ENCODE measurements around the gene TANC2. TPM values are rescaled to one million over a fixed set of nuclear protein-coding genes. Genes with fewer than 3 reads are reported as not detected.

The TANC2 gene
- total RNA-seq, 1 donor from 2014 or later: 3.8 TPM

DNA sequence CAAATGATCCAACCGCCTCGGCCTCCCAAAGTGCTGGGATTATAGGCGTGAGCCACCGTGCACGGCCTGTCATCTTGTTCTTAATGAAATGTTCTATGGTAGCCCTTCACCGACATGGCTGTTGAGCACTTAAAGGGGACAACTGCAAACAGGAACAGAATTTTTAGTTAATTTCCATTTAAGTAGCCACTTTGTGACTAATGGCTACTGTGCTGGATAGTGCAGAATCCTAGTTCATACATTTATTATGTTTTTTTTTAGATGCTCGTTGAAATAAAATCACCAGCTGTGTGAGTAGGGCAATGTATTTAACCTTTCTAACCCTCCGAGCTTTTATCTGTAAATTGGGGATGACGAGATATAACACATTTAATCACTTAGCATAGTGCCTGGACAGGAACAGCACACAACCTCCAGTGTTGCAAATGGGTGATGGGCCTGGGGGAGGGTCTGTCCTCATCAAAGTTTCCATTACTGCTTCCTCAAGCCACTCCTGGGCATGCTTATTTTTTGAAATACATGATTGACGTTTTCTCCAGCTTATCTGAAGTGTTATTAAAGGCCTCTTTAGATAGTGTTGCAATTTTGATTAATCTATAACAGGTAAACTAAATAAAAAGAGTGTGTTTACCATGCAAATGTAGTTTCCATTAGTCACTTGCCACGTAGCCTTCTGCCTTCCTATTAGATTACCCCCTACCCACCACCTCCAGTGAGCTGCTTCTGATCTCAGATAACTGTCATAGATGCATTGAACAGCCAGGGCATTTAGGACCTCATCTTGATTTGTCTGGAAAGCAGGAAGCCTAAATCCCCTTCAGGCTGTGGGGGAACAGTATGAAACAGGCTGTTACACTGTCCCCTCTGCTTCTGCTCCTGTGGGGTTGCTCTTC is 42.5 kb upstream of the TANC2 start:
- no peaks in the 10 kb centered on the region for H3K27me3 ChIP-seq
- TF ChIP-seq, protein P1, sequence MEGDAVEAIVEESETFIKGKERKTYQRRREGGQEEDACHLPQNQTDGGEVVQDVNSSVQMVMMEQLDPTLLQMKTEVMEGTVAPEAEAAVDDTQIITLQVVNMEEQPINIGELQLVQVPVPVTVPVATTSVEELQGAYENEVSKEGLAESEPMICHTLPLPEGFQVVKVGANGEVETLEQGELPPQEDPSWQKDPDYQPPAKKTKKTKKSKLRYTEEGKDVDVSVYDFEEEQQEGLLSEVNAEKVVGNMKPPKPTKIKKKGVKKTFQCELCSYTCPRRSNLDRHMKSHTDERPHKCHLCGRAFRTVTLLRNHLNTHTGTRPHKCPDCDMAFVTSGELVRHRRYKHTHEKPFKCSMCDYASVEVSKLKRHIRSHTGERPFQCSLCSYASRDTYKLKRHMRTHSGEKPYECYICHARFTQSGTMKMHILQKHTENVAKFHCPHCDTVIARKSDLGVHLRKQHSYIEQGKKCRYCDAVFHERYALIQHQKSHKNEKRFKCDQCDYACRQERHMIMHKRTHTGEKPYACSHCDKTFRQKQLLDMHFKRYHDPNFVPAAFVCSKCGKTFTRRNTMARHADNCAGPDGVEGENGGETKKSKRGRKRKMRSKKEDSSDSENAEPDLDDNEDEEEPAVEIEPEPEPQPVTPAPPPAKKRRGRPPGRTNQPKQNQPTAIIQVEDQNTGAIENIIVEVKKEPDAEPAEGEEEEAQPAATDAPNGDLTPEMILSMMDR (IDR thresholded peaks at IDR 0.05): no peak
- intact Hi-C loops (cut with DNase I): no loop called here
- no peak overlapping the region for H3K27ac ChIP-seq
- H3K4me3 ChIP-seq: no peak overlapping the region
- DNase-seq (ENCODE audit: low spot score in 2 of 2): no peak
- no peaks in the 10 kb centered on the region for H3K9me3 ChIP-seq
- H3K4me1 ChIP-seq: no peaks in the 10 kb centered on the region
- no peaks in the 10 kb centered on the region for H3K36me3 ChIP-seq

DNA sequence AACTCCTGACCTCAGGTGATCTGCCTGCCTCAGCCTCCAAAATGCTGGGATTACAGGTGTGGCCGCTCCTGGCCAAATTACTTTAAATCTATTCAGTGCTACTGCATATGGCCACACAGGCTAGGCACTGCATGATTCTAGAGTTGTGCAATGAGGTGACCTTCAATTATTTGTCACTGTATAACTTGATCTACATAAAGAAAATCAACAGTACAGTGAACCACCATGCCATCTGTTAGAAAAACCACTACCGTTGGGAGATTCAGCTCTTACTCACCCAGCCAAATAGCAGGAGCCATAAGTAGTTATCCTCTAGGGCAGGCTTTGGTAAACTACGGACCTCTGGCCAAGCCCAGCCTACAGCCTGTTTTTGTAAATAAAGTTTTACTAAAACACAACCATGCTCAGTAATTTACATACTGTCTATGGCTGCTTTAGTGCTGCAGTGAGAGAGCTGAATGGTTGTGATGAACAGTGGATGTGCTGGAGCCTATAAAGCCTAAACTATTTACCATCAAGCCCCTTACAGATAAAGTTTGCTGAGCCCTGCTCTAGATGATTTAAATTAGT is 40.7 kb upstream of the TANC2 start:
- TF ChIP-seq, protein P1 (IDR thresholded peaks at IDR 0.05): no peak
- Histone ChIP-seq H3K36me3 (no peaks in the 10 kb centered on the region), H3K4me3 (no peak overlapping the region), H3K27ac (no peak overlapping the region), H3K27me3 (no peaks in the 10 kb centered on the region), H3K4me1 (no peaks in the 10 kb centered on the region), H3K9me3 (no peaks in the 10 kb centered on the region)
- intact Hi-C loops (cut with DNase I): no loop called here
- DNase-seq (ENCODE audit: low spot score in 2 of 2): no peak

DNA sequence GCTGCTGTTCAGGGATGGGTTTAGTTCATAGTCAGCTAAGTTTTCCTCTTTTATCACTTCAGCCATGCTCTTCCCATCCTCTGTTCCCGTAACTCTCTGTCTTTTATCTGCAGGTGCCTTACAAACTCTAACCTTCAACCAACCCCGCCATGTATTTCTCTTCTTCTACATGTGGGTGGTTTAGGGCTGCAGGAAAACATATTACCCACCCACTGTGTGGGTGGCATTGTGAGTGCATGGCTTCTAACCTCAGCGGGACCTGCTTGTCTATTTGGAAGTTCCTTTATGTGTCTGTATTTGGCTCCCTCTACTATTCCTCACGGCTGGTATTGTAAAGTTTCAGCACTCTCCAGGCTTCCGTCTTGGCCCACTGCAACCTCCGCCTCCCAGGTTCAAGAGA is 39.0 kb upstream of the TANC2 start:
- Histone ChIP-seq H3K27me3 (no peaks in the 10 kb centered on the region), H3K27ac (no peak overlapping the region), H3K36me3 (no peaks in the 10 kb centered on the region), H3K9me3 (no peaks in the 10 kb centered on the region), H3K4me1 (no peaks in the 10 kb centered on the region), H3K4me3 (no peak overlapping the region)
- no peak for DNase-seq (ENCODE audit: low spot score in 2 of 2)
- intact Hi-C loops (cut with DNase I): no loop called here
- TF ChIP-seq, protein P1 (IDR thresholded peaks at IDR 0.05): no peak

DNA sequence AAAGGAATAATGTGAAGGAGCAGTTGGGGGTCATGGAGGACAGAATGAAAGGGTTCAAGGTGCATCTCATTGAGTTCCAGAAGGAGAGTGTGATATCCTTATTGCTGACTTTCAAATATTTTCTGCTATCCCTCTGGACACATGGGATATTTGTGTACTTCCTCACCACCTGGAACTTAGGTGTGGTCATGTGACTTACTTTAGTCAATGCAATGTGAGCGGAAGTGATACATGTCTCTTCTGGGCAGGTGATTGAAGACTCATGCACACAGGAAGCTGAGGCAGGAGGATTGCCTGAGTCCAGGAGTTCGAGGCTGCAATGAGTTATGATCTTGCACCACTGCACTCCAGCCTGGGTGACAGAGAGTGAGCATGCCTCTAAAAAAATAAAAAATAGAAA is 36.7 kb upstream of the TANC2 start:
- Histone ChIP-seq H3K4me3 (no peak overlapping the region), H3K27me3 (no peaks in the 10 kb centered on the region), H3K4me1 (no peaks in the 10 kb centered on the region), H3K36me3 (no peaks in the 10 kb centered on the region), H3K27ac (no peak overlapping the region), H3K9me3 (no peaks in the 10 kb centered on the region)
- intact Hi-C loops (cut with DNase I): no loop called here
- no peak for DNase-seq (ENCODE audit: low spot score in 2 of 2)
- TF ChIP-seq, protein P1 (IDR thresholded peaks at IDR 0.05): no peak

DNA sequence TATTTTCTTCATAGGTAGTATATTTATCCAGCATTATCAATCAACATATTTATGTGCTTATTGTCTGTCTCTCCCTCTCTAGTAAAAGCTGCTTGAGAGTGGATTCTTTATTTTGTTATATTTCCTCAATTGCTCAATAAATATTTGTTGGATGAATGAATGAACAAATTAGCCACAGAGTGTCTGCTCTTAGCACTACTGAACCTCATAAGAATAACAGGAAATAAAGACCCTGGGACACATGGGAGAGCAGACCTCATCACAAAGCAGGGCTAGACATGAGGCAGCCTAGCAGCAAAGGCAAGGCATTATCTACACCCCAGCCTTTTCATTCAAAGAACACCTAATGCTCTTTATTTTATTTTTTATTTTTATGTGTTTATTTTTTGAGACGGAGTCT is 34.9 kb upstream of the TANC2 start:
- Histone ChIP-seq H3K4me1 (no peaks in the 10 kb centered on the region), H3K27me3 (no peaks in the 10 kb centered on the region), H3K36me3 (no peaks in the 10 kb centered on the region), H3K9me3 (no peaks in the 10 kb centered on the region), H3K4me3 (no peak overlapping the region), H3K27ac (no peak overlapping the region)
- intact Hi-C loops (cut with DNase I): no loop called here
- TF ChIP-seq, protein P1 (IDR thresholded peaks at IDR 0.05): no peak
- no peak for DNase-seq (ENCODE audit: low spot score in 2 of 2)
